Esophagus (tissue), 2 donors: ENCODE data around the gene DCLK3. TPM values are rescaled to one million over a fixed set of nuclear protein-coding genes. Genes with fewer than 3 reads are reported as not detected.

Source experiments
- H3K27ac ChIP-seq, 2 donors: one replicate each; pipeline ENCODE4 v1.5.1; 2013; ENCODE audit warnings: low read depth in 2 of 2, mild to moderate bottlenecking in 2 of 2, inconsistent platforms in 1 of 2, low read length in 1 of 2, moderate library complexity in 1 of 2
- H3K27me3 ChIP-seq, 2 donors: one replicate each; pipeline ENCODE4 v1.6.1; 2013; ENCODE audit warnings: low read length in 2 of 2, control low read depth in 1 of 2, mild to moderate bottlenecking in 1 of 2; ENCODE audit not compliant: insufficient read depth in 2 of 2, control insufficient read depth in 1 of 2
- H3K36me3 ChIP-seq, 2 donors: one replicate each; pipeline ENCODE4 v1.6.1; 2013; ENCODE audit warnings: low read length in 1 of 2; ENCODE audit not compliant: control insufficient read depth in 2 of 2, insufficient read depth in 2 of 2
- H3K4me1 ChIP-seq, 2 donors: one replicate each; pipeline ENCODE4 v1.6.1; 2013; ENCODE audit warnings: low read length in 1 of 2; ENCODE audit not compliant: control insufficient read depth in 2 of 2, insufficient read depth in 2 of 2
- H3K4me3 ChIP-seq, 2 donors: one replicate each; pipeline ENCODE4 v1.5.1; 2013; ENCODE audit warnings: low read length in 2 of 2, mild to moderate bottlenecking in 2 of 2, low read depth in 1 of 2, moderate library complexity in 1 of 2
- H3K9me3 ChIP-seq, 2 donors: one replicate each; pipeline ENCODE4 v1.6.1; 2013; ENCODE audit warnings: mild to moderate bottlenecking in 2 of 2, low read depth in 1 of 2, low read length in 1 of 2, moderate library complexity in 1 of 2; ENCODE audit not compliant: control insufficient read depth in 2 of 2, insufficient read depth in 1 of 2
- WGBS, 2 donors: extraction: QIAGEN DNeasy Blood & Tissue Kit; methylation state at CpG; one replicate each; pipeline ENCODE4 v1.1.7; 2013; 5-methylcytosine and 5-hydroxymethylcytosine counted together
- polyA plus RNA-seq, 2 donors: library from polyadenylated mRNA; stranded (reverse); fragments of 200-250 nt; gene quantifications; one replicate each; pipeline ENCODE4 v1.2.3, GENCODE V29; 2013
- donor health status: healthy with polysubstance abuse.
- donor health status: Bipolar disorder and iron deficiency.

DCLK3 gene
- polyA plus RNA-seq, 2 donors: 0.01 to 0.02 TPM

GRCh38 chr3:36686516-36686915 is 77.8 kb downstream of the DCLK3 start:
- H3K4me3 ChIP-seq: no peak overlapping the region
- no peaks in the 10 kb centered on the region for H3K9me3 ChIP-seq
- no peaks in the 10 kb centered on the region for H3K27me3 ChIP-seq
- H3K36me3 ChIP-seq: no peaks in the 10 kb centered on the region
- no peak overlapping the region for H3K27ac ChIP-seq
- no peaks in the 10 kb centered on the region for H3K4me1 ChIP-seq

- no peaks in the 10 kb centered on the region for H3K4me1 ChIP-seq
- no peak overlapping the region for H3K4me3 ChIP-seq
- peaks cover 0 to 6% of the 10 kb centered on the region in 2 donors for H3K9me3 ChIP-seq
- WGBS, 2 donors: 75 to 97% methylated on average over 1 of the region's 1 CpG
- H3K27ac ChIP-seq: no peak overlapping the region
- no peaks in the 10 kb centered on the region for H3K27me3 ChIP-seq
- no peaks in the 10 kb centered on the region for H3K36me3 ChIP-seq
Observed at GRCh38 chr3:36681867-36682266, 82.5 kb downstream of the DCLK3 start.

GRCh38 chr3:36680952-36681351 is 83.4 kb downstream of the DCLK3 start:
- Histone ChIP-seq H3K36me3 (no peaks in the 10 kb centered on the region), H3K4me3 (no peak overlapping the region), H3K9me3 (peaks cover 0 to 6% of the 10 kb centered on the region in 2 donors), H3K27ac (no peak overlapping the region), H3K4me1 (no peaks in the 10 kb centered on the region), H3K27me3 (no peaks in the 10 kb centered on the region)
- 66 to 74% methylated on average over 3 of the region's 3 CpGs for WGBS, 2 donors

GRCh38 chr3:36679384-36680200 is 84.8 kb downstream of the DCLK3 start:
- Histone ChIP-seq H3K27me3 (no peaks in the 10 kb centered on the region), H3K9me3 (peaks cover 0 to 6% of the 10 kb centered on the region in 2 donors), H3K4me1 (no peaks in the 10 kb centered on the region), H3K36me3 (no peaks in the 10 kb centered on the region), H3K27ac (peak overlapping the region in 1 of 2 donors; percentile 20), H3K4me3 (no peak overlapping the region)
- 42 to 53% methylated on average over 1 of the region's 1 CpG for WGBS, 2 donors

- WGBS, 2 donors: 71 to 77% methylated on average over 2 of the region's 2 CpGs
- H3K4me3 ChIP-seq: no peak overlapping the region
- no peaks in the 10 kb centered on the region for H3K36me3 ChIP-seq
- H3K4me1 ChIP-seq: no peaks in the 10 kb centered on the region
- H3K27me3 ChIP-seq: no peaks in the 10 kb centered on the region
- no peak overlapping the region for H3K27ac ChIP-seq
- H3K9me3 ChIP-seq: peaks cover 0 to 6% of the 10 kb centered on the region in 2 donors
Observed at GRCh38 chr3:36678216-36679013, 85.9 kb downstream of the DCLK3 start.

GRCh38 chr3:36677331-36678007 is 86.9 kb downstream of the DCLK3 start:
- H3K9me3 ChIP-seq: peaks cover 0 to 6% of the 10 kb centered on the region in 2 donors
- H3K27me3 ChIP-seq: no peaks in the 10 kb centered on the region
- no peaks in the 10 kb centered on the region for H3K36me3 ChIP-seq
- H3K4me1 ChIP-seq: no peaks in the 10 kb centered on the region
- no peak overlapping the region for H3K4me3 ChIP-seq
- 57 to 58% methylated on average over 2 of the region's 2 CpGs for WGBS, 2 donors
- no peak overlapping the region for H3K27ac ChIP-seq

- Histone ChIP-seq H3K27ac (no peak overlapping the region), H3K4me1 (no peaks in the 10 kb centered on the region), H3K27me3 (no peaks in the 10 kb centered on the region), H3K9me3 (no peaks in the 10 kb centered on the region), H3K36me3 (no peaks in the 10 kb centered on the region), H3K4me3 (no peak overlapping the region)
- WGBS, 2 donors: 78 to 79% methylated on average over 11 of the region's 11 CpGs
Observed at GRCh38 chr3:36674816-36675215, 89.5 kb downstream of the DCLK3 start.

GRCh38 chr3:36669764-36670163 is 94.6 kb downstream of the DCLK3 start:
- H3K4me3 ChIP-seq: no peak overlapping the region
- no peaks in the 10 kb centered on the region for H3K9me3 ChIP-seq
- WGBS, 2 donors: 93 to 94% methylated on average over 3 of the region's 3 CpGs
- H3K36me3 ChIP-seq: no peaks in the 10 kb centered on the region
- H3K27me3 ChIP-seq: no peaks in the 10 kb centered on the region
- H3K4me1 ChIP-seq: no peaks in the 10 kb centered on the region
- H3K27ac ChIP-seq: no peak overlapping the region

- Histone ChIP-seq H3K9me3 (no peaks in the 10 kb centered on the region), H3K27me3 (no peaks in the 10 kb centered on the region), H3K36me3 (no peaks in the 10 kb centered on the region), H3K4me1 (no peaks in the 10 kb centered on the region), H3K27ac (no peak overlapping the region), H3K4me3 (no peak overlapping the region)
- WGBS, 2 donors: 45 to 48% methylated on average over 2 of the region's 2 CpGs
Observed at GRCh38 chr3:36666166-36666565, 98.2 kb downstream of the DCLK3 start.
